ENCODE data around the gene EMILIN1. TPM values are rescaled to one million over a fixed set of nuclear protein-coding genes. Genes with fewer than 3 reads are reported as not detected.

Gene EMILIN1
- total RNA-seq (ENCODE audit: low replicate concordance) = 213 and 319 TPM in 2 replicates

DNA sequence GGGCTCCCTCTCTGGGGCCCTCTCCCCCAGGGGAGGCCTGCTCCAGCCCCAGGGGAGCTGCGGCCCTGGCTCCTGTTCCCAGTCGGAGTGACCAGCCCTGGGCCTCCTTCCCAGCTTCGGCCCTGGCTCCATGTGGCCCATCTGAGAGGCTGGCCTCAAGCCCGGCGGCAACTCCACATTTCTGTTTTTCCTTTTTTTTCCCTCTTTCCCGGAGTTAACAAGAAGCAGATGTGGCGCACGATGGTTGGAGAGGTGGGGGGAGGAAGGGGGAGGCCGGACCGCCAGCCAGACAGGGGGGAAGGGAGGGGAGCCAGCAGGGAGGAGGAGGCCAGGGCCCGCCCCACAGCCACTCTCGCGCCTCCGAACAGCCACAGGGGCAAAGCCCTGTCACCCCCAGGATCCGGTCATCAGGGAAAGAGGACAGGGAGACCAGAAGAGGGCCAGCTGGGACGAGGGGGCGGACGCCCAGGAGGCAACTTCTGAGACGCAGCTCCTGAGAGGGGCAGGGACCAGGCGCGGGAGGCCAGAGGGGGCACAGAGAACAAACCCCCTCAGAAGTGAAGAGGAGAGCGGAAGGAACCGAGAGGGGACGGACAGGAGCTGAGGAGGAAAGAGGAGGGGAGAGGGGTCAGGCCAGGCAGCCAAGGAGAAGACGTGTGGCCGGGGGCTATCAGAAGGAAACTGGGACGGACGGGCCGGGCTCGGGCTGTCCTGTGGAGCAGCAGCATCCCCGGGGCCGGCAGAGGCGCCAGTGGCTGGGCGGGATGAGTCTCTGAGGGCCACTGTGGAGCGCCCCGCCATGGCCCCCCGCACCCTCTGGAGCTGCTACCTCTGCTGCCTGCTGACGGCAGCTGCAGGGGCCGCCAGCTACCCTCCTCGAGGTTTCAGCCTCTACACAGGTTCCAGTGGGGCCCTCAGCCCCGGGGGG, at the start of gene EMILIN1:
EMILIN1 (plus strand) TSS at position 349 of the 928 bp plus-strand sequence; CDS start at position 800, 451 bp downstream.

GRCh38 chr2:27032495-27033252, 45.7 kb upstream of the EMILIN1 start, which contains the start of gene TMEM214:
TSS of gene TMEM214 (plus strand) at chr2:27032965. CDS start at chr2:27033016, 51 bp downstream.

DNA sequence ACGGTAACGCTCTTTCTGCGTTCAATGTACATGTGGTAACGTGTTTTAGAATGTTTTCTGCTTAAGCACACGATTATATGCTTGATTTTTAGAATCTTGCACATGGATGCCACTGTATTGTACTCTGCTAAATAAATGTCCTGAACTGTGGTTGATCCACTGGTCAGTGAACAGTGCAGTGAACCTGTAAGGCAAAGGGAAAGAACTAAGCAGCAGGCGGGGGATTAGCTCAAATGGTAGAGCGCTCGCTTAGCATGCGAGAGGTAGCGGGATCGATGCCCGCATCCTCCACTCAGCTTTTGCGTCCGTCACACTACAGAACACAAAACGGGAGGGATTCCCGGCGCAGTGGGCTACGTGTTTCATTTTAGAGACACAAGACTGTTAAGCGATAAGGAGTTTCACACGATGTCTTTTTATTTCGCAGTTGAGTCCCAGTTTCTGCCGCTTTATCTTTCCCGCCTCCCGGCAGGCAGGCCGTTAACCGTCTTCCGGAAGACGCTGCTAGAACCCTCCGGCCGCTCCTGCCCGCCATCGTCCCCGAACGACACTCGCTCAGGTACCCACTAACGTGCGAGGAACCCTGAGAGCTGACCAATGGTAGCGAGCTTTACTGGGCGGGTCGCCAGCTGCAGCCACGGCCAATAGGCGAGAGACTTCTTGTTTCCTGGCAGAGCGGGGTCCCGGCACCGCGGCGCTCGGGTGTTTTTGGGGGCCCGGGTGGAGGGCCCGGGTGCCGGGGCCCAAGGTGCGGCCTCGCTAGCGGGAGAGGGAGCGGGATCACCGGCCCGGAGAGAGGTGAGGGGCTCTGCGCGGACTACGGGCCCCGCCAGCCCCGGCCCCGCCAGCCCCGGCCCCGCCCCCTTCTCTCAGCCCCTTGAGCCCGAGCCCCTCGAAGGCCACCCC, 27.2 kb upstream of the EMILIN1 start, which contains the start of gene AGBL5:
AGBL5 (plus strand) TSS at position 673 of the 906 bp plus-strand sequence. CDS start 1,291 bp downstream, outside the sequence.

DNA sequence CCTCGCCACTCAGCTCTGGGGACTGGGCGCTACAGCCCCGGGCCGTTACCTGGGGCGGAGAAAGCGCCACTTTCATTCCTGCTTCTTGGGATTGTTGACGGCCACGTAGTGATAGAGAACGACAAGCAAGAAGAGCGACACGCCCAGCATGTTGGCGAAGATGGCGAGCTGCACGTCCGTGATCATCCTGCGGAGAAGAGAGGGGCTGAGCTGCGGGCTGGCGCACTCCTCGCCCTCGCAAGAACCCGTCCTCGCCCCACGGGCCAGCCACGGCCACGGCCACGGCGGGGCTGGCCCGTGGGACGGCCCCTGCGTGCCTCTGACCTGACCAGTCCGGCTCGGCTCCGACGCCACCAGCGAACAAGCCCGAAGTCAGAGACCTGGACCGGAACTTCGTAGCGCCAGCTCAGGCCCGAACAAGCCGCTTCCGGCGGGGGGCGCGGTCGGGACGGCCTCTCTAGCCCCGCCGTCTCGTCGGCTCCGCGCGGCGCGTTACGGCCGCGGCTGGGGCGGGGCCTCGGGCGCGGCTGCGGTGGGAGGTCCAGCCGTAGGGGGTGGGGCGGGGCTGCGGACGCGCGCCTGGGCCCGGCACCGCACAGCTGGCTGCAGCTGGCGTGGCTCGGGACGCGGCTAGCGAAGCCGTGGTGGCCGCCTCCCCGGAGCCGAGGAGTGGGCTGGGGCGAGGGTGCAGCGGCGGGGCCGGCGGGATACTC, 7.0 kb upstream of the EMILIN1 start, which contains the start of gene OST4:
OST4 (minus strand) TSS at position 378 of the 713 bp plus-strand sequence.

DNA sequence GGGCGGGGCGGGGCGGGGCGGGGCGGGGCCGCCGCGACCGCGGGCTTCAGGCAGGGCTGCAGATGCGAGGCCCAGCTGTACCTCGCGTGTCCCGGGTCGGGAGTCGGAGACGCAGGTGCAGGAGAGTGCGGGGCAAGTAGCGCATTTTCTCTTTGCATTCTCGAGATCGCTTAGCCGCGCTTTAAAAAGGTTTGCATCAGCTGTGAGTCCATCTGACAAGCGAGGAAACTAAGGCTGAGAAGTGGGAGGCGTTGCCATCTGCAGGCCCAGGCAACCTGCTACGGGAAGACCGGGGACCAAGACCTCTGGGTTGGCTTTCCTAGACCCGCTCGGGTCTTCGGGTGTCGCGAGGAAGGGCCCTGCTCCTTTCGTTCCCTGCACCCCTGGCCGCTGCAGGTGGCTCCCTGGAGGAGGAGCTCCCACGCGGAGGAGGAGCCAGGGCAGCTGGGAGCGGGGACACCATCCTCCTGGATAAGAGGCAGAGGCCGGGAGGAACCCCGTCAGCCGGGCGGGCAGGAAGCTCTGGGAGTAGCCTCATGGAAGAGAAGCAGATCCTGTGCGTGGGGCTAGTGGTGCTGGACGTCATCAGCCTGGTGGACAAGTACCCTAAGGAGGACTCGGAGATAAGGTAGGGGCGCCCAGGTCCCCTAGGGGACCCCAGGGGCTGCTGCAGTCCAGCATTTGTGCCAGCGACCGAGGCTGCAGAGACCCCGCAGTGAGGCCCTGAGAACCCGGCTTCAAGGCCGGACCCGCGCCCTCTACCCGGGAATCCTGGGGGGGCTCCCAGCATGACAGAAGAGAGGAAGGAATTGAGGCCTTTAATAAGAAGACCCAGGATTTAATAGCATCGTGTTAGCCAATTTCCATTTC, 8.5 kb downstream of the EMILIN1 start, which contains the start of gene KHK:
KHK (plus strand) TSS at position 49 of the 870 bp plus-strand sequence; CDS start at position 537, 488 bp downstream.

GRCh38 chr2:27118525-27119329, 40.3 kb downstream of the EMILIN1 start, which contains the start of gene CGREF1:
TSS of gene CGREF1 (minus strand) at chr2:27119128. CDS start at chr2:27104366, 14,762 bp downstream.

GRCh38 chr2:27123302-27124150, 45.1 kb downstream of the EMILIN1 start, which contains the start of gene ABHD1:
TSS of gene ABHD1 (plus strand) at chr2:27123815. CDS start at chr2:27123949, 134 bp downstream.

DNA sequence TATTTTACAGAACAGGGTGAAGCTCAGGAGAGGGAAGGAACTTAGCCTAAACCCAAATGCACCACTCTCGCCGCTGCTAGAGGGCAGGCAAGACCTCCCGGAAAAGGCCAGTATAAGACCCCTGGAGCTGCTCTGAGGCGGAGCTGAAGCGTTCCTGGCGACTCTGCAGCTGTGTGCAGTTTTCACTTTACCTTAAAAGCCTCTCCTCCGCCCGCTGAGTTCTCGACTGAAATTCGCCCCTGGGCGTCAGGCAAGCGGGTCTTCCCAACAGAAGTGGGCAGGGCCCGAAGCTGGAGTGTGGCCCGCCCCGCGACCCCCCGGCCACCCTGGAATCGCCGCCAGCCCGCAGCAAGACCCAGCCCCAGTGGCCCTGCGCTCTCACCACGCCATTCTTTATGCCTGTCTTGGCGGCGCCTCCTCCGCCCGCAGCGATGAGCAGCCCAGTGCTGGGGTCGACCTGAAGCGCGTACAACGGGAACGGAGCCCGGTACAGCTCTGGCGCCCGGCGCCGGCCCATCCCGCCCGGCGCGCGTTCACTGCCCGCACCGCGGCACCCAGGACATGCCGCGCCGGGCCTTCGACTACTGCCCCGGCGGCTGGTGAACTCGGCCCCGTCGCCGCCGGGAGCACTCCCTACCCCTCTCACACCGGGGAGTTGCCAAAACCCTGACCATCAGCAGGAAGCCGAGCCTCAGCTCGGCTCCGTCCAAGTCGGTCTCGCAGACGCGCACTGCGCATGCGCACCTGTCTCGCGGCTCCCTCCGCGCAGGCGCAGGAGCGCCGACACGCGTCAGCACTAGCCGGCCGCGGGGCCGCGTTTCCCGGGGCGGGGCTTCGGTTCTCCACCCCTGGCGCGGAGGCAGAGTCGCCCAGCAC, 55.7 kb downstream of the EMILIN1 start, which contains the start of gene PREB:
PREB (minus strand) TSS at position 732 of the 876 bp plus-strand sequence; CDS start at position 517, 215 bp downstream.

Other genes starting within 250 kb of the EMILIN1 start
- not detected in 2 replicates for gene DPYSL5, start 230.5 kb upstream of the EMILIN1 start, total RNA-seq (ENCODE audit: low replicate concordance)
- gene MAPRE3, start 108.0 kb upstream of the EMILIN1 start, total RNA-seq (ENCODE audit: low replicate concordance) = 3.2 and 7.8 TPM in 2 replicates
- 25.3 and 33.9 TPM in 2 replicates for gene TMEM214, start 45.6 kb upstream of the EMILIN1 start, total RNA-seq (ENCODE audit: low replicate concordance)
- 14.3 and 25.0 TPM in 2 replicates for gene AGBL5, start 26.9 kb upstream of the EMILIN1 start, total RNA-seq (ENCODE audit: low replicate concordance)
- gene OST4, start 7.0 kb upstream of the EMILIN1 start, total RNA-seq (ENCODE audit: low replicate concordance) = 710 and 956 TPM in 2 replicates
- gene KHK, start 8.2 kb downstream of the EMILIN1 start, total RNA-seq (ENCODE audit: low replicate concordance) = 0.53 and 1.9 TPM in 2 replicates
- 4.9 and 15.8 TPM in 2 replicates for gene CGREF1, start 40.5 kb downstream of the EMILIN1 start, total RNA-seq (ENCODE audit: low replicate concordance)
- 0.08 TPM in 1 of 2 replicates, not detected in the other for gene ABHD1, start 45.2 kb downstream of the EMILIN1 start, total RNA-seq (ENCODE audit: low replicate concordance)
- 55.5 and 206 TPM in 2 replicates for gene PREB, start 56.0 kb downstream of the EMILIN1 start, total RNA-seq (ENCODE audit: low replicate concordance)
- not detected in 2 replicates for gene PRR30, start 60.8 kb downstream of the EMILIN1 start, total RNA-seq (ENCODE audit: low replicate concordance)
- 0.82 TPM in 1 of 2 replicates, not detected in the other for gene TCF23, start 70.4 kb downstream of the EMILIN1 start, total RNA-seq (ENCODE audit: low replicate concordance)
- 183 and 253 TPM in 2 replicates for gene ATRAID, start 133.4 kb downstream of the EMILIN1 start, total RNA-seq (ENCODE audit: low replicate concordance)
- 8.3 and 17.7 TPM in 2 replicates for gene SLC5A6, start 133.7 kb downstream of the EMILIN1 start, total RNA-seq (ENCODE audit: low replicate concordance)
- gene CAD, start 138.8 kb downstream of the EMILIN1 start, total RNA-seq (ENCODE audit: low replicate concordance) = 26.1 and 35.8 TPM in 2 replicates
- gene SLC30A3, start 184.4 kb downstream of the EMILIN1 start, total RNA-seq (ENCODE audit: low replicate concordance) = 0.38 TPM in 1 of 2 replicates, not detected in the other
- gene DNAJC5G, start 196.8 kb downstream of the EMILIN1 start, total RNA-seq (ENCODE audit: low replicate concordance) = not detected in 2 replicates
- not detected in 2 replicates for gene TRIM54, start 203.8 kb downstream of the EMILIN1 start, total RNA-seq (ENCODE audit: low replicate concordance)
- gene UCN, start 229.8 kb downstream of the EMILIN1 start, total RNA-seq (ENCODE audit: low replicate concordance) = 0.30 TPM in 1 of 2 replicates, not detected in the other
- 48.7 and 76.6 TPM in 2 replicates for gene MPV17, start 244.5 kb downstream of the EMILIN1 start, total RNA-seq (ENCODE audit: low replicate concordance)

All from smooth muscle cell of the coronary artery (primary cell).